HCT116 (cell line): ENCODE measurements around the gene CPLX3.

Experiments
- CBX3 ChIP-seq: IDR thresholded peaks from 2 replicates; pipeline ENCODE4 v1.6.1; 2012; ENCODE audit warnings: low read depth
- POLR2A ChIP-seq: IDR thresholded peaks from 2 replicates; pipeline ENCODE4 v1.7.0; 2011; ENCODE audit warnings: borderline replicate concordance; ENCODE audit not compliant: insufficient read depth, insufficient read length; ENCODE audit errors: extremely low read depth
- POLR2AphosphoS5 ChIP-seq: IDR thresholded peaks from 2 replicates; pipeline ENCODE4 v1.6.1; 2011; ENCODE audit warnings: mild to moderate bottlenecking, low read depth, low read length, moderate library complexity
- TF ChIP-seq, protein P1 (sequence below), 3 experiments: fragments of 200-600 bp in 1 of 3; sonication (generic) in 1 of 3; IDR thresholded peaks in 2 of 3; conservative IDR thresholded peaks in 1 of 3; 2 replicates each; pipeline ENCODE4 v1.5.1; 2012 to 2017; ENCODE audit warnings: low read depth in 2 of 3, low read length in 2 of 3, antibody characterized with exemption in 1 of 3, borderline replicate concordance in 1 of 3, control low read depth in 1 of 3, mild to moderate bottlenecking in 1 of 3, mixed read lengths in 1 of 3, mixed run types in 1 of 3, moderate library complexity in 1 of 3; ENCODE audit not compliant: insufficient read depth in 1 of 3

DNA sequence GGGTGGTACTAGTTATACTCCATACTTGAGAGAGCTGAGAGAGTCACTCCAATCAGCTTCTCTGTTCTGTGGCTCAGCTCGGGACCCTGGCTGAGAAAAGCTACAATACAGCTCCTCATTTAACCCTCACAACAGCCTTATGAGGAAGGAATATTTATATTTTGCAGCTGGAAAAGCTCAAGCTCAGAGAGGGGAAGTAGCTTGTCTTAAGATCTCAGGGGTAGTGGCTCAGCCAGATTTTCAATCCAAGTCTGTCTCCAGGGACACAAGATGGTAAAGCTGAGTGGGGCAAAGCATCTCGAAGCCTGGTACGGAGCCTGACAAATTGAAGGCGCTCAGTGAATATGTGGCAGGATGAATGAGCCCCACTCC is 31.9 kb downstream of the CPLX3 start:
- TF ChIP-seq, protein P1, sequence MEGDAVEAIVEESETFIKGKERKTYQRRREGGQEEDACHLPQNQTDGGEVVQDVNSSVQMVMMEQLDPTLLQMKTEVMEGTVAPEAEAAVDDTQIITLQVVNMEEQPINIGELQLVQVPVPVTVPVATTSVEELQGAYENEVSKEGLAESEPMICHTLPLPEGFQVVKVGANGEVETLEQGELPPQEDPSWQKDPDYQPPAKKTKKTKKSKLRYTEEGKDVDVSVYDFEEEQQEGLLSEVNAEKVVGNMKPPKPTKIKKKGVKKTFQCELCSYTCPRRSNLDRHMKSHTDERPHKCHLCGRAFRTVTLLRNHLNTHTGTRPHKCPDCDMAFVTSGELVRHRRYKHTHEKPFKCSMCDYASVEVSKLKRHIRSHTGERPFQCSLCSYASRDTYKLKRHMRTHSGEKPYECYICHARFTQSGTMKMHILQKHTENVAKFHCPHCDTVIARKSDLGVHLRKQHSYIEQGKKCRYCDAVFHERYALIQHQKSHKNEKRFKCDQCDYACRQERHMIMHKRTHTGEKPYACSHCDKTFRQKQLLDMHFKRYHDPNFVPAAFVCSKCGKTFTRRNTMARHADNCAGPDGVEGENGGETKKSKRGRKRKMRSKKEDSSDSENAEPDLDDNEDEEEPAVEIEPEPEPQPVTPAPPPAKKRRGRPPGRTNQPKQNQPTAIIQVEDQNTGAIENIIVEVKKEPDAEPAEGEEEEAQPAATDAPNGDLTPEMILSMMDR (IDR thresholded peaks at IDR 0.05 in 2 of 3, conservative IDR thresholded peaks at IDR 0.05 in 1 of 3; ENCODE audit: borderline replicate concordance in 1 of 3, insufficient read depth in 1 of 3, low read depth in 2 of 3, low read length in 2 of 3), result no peak
- no peak for TF ChIP-seq POLR2A
- no peak for TF ChIP-seq CBX3
- TF ChIP-seq POLR2AphosphoS5, result no peak
